Myometrial cell (primary cell): ENCODE data around the gene DHCR7. TPM values are rescaled to one million over a fixed set of nuclear protein-coding genes. Genes with fewer than 3 reads are reported as not detected.

Source experiments
- total RNA-seq: library from RNA; depleted of rRNA; stranded (reverse); fragments of >200 nt; gene quantifications from 2 replicates; pipeline ENCODE4 v1.2.3, GENCODE V29; 2015

Gene DHCR7, protein sequence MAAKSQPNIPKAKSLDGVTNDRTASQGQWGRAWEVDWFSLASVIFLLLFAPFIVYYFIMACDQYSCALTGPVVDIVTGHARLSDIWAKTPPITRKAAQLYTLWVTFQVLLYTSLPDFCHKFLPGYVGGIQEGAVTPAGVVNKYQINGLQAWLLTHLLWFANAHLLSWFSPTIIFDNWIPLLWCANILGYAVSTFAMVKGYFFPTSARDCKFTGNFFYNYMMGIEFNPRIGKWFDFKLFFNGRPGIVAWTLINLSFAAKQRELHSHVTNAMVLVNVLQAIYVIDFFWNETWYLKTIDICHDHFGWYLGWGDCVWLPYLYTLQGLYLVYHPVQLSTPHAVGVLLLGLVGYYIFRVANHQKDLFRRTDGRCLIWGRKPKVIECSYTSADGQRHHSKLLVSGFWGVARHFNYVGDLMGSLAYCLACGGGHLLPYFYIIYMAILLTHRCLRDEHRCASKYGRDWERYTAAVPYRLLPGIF
- total RNA-seq = 168 and 180 TPM in 2 replicates

DNA sequence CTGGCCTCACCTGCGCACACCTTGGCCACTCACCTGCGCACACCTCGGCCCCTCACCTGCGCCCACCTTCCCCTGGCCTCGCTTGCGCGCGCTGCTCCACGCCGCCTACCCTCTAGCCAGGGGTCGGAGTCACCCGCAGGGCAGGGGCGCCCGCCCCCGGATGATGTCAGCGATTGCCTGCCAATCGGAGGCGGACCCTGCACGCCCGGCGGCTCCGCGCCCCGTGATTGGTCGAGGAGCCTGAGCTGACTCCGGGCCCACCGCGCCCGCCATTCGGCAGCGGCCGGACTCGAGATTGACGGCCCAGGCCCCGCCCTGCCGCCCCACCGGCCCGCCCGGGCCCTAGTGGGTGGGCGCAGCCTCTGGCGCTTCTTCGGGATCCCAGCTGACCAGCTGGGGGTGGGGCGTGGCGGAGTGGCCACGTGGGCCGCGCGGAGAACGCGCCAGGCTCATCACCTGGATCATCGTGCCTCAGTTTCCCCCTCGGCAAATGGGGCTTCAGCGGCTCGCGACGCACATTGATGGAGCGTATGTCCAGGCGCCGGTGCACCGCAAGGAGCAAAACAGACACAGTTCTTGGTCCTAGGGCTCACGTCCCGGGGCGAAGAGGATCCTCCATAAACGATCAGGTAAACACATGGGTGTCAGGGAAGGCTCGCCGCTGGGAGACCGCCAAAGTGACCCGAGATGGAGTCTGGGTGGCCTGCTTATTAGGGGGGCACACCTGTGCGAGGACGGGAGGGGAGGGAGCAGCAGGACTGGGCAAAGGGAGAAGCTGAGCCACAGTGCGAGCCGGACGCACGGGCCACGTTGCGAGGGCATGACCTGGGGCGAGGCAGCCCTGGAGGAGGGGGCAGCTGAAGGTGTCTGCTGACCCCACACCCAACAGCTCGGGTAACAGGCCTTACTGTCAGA lies at the start of gene DHCR7:
DHCR7 (minus strand) TSS at position 137 of the 915 bp plus-strand sequence. CDS start 3,441 bp downstream, outside the sequence.

DNA sequence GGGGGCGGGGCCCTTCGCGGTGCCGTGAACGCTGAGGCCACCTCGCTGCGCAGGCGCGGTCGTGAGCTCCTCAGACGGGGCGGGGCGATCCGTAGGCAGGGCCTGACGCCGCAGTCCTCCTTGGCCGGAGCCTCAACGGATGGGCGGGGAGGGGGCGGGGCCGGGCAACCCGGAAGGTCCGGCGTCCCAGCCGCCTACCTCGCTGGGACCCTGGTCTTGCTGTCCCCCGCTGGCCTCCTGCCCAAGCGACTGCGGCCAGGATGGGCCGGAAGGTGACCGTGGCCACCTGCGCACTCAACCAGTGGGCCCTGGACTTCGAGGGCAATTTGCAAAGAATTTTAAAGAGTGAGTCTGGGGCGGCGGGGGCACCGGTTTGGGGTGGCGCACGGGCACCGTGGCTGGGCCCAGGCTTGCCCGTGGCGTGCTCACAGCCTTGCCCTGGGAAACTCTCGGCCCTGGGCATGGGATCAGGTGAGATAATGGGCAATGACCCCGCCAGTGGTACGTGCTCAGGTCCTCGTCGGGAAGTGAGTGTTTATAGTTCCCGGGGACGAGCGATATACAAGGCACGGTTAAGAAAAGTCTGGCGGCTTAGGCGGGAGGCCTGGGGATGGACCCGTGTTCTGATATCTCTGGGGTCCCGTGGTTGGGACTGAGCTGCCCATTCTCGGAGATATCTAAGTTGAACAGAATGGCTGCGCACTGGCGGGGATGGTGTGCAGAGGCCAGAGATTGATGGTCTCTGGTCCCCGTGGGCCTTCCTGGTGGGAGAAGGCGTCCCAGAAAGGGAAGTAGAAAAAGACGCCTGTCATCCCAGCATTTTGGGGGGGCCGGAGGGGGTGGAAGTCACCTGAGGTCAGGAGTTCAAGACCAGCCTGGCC lies 5.1 kb upstream of the DHCR7 start, which contains the start of gene NADSYN1:
NADSYN1 (plus strand) TSS at position 167 of the 881 bp plus-strand sequence; CDS start at position 261, 94 bp downstream.

Other genes with a start within 250 kb of the DHCR7 start
- gene SHANK2, start 195.8 kb downstream of the DHCR7 start, total RNA-seq = 0.58 and 1.1 TPM in 2 replicates
- 51.4 and 65.4 TPM in 2 replicates for gene NADSYN1, start 4.8 kb upstream of the DHCR7 start, total RNA-seq
- not detected in 2 replicates for gene KRTAP5-7, start 78.9 kb upstream of the DHCR7 start, total RNA-seq
- not detected in 2 replicates for gene KRTAP5-8, start 89.6 kb upstream of the DHCR7 start, total RNA-seq
- not detected in 2 replicates for gene KRTAP5-9, start 100.0 kb upstream of the DHCR7 start, total RNA-seq
- gene KRTAP5-10, start 117.2 kb upstream of the DHCR7 start, total RNA-seq = not detected in 2 replicates
- not detected in 2 replicates for gene KRTAP5-11, start 134.5 kb upstream of the DHCR7 start, total RNA-seq